Measurements from ENCODE around the gene SRPK3.

GRCh38 chrX:153824348-153824747 lies 43.5 kb downstream of the SRPK3 start:
- TF ChIP-seq, protein P1, sequence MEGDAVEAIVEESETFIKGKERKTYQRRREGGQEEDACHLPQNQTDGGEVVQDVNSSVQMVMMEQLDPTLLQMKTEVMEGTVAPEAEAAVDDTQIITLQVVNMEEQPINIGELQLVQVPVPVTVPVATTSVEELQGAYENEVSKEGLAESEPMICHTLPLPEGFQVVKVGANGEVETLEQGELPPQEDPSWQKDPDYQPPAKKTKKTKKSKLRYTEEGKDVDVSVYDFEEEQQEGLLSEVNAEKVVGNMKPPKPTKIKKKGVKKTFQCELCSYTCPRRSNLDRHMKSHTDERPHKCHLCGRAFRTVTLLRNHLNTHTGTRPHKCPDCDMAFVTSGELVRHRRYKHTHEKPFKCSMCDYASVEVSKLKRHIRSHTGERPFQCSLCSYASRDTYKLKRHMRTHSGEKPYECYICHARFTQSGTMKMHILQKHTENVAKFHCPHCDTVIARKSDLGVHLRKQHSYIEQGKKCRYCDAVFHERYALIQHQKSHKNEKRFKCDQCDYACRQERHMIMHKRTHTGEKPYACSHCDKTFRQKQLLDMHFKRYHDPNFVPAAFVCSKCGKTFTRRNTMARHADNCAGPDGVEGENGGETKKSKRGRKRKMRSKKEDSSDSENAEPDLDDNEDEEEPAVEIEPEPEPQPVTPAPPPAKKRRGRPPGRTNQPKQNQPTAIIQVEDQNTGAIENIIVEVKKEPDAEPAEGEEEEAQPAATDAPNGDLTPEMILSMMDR (conservative IDR thresholded peaks at IDR 0.05): no peak
- no peak for TF ChIP-seq EZH2 (IDR thresholded peaks at IDR 0.05; ENCODE audit: low read depth)

All from PC-9 (cell line).